Skeletal muscle cell (primary cell): ENCODE measurements around the gene BEND4.
A peak's percentile ranks its signal among the peaks of the same experiment; 100 is the strongest.
"Not testable (repeated sequence)": the region's sequence is repeated elsewhere in the genome, so short reads cannot be mapped to it uniquely, and the experiment has no call there.

Source experiments
- DNase-seq: peaks from one replicate; pipeline ENCODE4 v3.0.0-alpha.2; 2010; ENCODE audit warnings: low read depth
- H3K4me3 ChIP-seq: 2 replicates; pipeline ENCODE4 v1.5.1; 2011; ENCODE audit warnings: low read depth, mild to moderate bottlenecking, control low read depth, low read length, moderate library complexity

Gene BEND4

DNA sequence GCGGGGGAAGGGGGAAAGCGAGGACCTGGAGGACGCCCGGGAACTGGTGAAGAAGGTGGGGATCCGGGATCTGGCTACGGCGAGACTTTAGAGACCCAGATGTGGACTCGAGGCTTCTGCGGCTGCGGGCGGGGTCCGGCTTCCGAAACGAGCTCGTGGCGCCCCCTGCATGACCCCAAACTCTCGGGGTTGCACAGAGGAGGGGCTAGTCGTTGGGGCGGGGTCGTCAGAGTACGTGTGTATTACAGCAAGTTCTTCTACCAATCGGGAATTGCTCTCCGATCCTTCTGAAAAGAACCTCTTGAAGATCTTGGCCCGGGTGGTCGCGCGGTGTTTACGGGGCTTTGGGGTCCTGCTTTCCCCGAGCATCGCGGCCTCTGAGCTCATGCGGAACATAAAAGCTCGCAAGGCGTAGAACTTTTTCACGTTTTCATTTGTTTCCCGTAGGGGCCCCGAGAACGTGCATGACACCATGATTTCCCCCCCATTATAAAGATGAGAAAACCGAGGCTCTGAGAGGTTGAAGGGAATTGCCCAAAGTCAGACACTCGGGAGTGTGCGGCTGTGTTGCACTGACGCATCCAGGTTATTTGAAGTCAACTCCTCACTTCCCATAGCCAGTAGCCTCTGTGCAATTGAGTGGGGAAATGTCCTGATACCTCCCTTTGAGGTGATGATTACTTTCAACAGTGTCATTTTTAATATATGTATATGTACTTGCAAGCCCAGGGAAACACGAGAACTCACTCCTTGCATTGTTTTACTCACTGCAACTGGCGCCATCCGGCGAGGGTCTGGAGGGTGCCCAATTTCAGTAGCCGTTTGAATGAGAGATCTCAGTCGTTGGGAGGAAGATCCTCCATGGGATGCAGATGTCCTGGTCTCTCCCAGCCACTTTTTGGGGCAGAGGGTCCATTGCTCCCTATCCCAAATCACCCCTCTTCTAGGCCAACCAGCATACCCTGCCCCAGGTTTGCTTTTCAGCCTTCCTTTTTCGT lies at the start of gene BEND4:
TSS of gene BEND4 (minus strand) at position 149 of the 998 bp plus-strand sequence. CDS start 512 bp downstream, outside the sequence.
- H3K4me3 ChIP-seq: peak within 1 kb of the TSS; percentile 32
- DNase-seq: no peak

DNA sequence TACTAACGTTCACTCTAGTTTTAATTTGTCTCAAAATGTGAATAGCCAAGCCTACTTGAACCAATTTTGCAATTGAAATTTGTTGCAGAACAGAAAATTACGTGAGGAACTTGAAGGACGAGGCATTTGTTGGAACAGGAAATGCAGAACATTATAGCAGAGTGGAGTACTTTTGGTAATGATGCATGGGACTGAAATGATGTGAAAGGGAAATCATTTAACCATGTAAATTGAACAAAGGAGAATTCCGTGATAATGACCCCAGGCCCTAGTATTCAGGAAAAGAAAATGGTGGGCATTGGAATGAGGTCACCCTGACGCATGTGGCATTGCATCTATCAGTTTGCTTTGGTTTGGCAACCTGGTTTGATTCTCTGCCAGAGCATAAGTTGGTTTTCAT lies 44.9 kb upstream of the BEND4 start:
- H3K4me3 ChIP-seq: no peak overlapping the region
- DNase-seq: no peak

DNA sequence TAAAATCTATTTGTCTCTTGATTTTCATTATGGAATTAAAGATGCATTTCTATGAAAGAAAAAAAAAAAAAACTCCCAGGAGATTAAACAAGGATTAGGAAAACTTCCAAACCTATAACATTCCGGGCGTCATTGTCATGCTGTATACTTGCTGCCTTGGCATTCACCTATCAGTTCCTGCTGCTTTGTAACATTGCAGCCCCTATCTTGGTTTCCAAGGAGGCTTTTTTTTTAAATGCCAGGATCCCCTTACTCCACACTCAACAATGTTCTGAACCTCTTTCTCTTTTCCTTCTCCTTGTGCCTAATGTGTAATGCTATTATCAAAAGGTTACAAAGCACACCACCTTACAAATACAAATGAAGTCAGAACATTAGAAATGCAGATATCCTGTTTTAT lies 20.5 kb upstream of the BEND4 start:
- no peak overlapping the region for H3K4me3 ChIP-seq

DNA sequence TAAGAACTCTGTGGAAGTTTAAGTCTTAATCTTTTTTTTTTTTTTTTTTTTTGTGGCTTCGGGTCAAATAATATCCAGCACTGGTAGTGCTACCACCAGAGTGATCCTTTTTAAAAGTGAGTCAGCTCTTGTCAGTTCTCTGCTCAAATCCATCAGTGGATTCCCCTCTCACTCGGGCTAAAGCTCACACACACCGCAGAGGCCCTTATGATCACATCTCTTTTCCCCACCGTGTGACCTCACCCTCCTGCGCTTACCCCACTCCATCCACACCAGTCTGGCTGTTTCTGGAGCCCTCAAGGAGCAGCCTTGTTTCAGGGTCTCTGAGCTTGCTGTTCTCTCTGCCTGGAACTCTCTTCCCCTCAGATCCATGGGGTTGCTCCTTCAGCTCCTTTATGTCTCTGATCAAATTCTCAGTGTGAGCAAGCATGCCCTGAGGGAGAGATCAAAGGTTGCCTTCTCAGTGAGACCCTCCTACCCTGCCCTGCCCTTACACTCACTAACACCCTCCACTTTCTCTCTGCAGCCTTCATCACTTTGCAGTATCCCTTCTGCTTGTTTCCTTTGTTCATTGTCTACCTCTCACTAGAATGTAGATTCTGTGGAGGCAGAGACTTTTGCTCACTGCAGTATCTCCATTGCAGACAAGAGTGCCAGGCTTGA lies 19.8 kb upstream of the BEND4 start:
- H3K4me3 ChIP-seq: no peak overlapping the region

More for the DNA sequence above, 20.5 kb upstream of the BEND4 start:
- DNase-seq: no peak

DNA sequence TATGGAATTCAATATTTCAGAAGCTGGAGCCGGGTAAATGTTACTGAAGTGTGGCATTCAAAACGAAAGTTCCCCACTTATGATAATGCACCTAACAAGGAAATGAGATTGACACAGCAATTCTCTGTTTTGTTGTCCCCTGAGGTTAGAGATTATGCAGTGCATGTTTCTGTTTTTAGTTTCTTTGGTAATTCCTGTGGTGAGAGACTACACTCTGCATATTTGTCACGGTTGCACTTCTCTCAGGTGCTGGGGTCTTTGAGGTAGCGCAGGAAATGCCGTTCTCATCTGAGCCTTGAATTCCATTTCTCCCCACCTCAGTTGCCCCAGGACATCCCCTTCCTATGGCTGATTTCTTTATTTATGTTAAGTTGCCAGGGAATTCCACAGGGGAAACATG lies 15.3 kb upstream of the BEND4 start:
- DNase-seq: no peak
- H3K4me3 ChIP-seq: no peak overlapping the region

More for the DNA sequence above, 19.8 kb upstream of the BEND4 start:
- no peak for DNase-seq

DNA sequence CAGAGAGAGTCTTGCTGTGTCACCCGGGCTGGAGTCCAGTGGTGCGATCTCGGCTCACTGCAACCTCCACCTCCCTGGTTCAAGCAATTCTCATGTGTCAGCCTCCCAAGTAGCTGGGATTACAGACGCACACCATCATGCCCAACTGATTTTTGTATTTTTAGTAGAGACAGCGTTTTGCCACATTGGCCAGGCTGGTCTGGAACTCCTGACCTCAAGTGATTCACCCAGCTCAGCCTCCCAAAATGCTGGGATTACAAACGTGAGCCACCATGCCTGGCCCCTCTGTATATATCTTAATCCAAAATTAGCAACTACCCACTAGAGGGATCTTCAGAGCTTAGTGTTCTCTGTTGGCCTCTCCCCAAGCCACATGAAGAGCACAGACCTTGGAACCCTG lies 13.7 kb upstream of the BEND4 start:
- not testable (repeated sequence) for H3K4me3 ChIP-seq, DNase-seq

DNA sequence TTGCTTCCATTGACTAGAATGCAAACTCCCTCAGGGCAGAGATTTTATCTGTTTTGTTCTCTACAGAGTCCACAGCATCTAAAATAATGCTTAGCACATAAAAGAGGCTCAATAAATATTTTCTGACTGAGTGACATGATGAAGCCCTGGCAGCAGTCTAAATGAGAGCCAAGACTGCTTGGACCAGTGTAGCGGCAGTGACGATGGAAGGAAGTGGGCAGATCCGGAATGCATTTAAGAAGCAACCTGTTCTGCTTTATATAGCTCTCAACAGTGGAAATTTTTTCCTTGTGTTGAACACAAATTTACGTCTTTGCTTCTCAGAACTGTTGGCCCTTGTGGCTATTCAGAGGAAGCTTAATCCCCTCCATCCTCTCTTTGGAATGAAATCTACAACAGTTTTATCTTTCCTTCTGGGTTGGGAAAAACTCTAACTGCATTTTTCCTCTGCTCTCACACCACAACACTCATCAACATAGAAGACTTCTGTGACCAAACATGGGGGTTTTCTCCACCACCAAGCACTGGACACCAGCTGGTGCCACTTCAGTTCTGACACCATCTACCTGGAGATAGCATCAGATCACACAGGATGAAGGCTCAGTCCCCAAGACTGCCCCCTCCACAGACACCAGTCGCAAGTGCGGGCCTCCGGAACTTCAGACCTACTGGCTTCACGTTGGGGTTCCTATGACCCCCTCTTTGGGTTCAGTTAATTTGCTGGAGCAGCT lies 7.0 kb upstream of the BEND4 start:
- no peak overlapping the region for H3K4me3 ChIP-seq
- DNase-seq: no peak

DNA sequence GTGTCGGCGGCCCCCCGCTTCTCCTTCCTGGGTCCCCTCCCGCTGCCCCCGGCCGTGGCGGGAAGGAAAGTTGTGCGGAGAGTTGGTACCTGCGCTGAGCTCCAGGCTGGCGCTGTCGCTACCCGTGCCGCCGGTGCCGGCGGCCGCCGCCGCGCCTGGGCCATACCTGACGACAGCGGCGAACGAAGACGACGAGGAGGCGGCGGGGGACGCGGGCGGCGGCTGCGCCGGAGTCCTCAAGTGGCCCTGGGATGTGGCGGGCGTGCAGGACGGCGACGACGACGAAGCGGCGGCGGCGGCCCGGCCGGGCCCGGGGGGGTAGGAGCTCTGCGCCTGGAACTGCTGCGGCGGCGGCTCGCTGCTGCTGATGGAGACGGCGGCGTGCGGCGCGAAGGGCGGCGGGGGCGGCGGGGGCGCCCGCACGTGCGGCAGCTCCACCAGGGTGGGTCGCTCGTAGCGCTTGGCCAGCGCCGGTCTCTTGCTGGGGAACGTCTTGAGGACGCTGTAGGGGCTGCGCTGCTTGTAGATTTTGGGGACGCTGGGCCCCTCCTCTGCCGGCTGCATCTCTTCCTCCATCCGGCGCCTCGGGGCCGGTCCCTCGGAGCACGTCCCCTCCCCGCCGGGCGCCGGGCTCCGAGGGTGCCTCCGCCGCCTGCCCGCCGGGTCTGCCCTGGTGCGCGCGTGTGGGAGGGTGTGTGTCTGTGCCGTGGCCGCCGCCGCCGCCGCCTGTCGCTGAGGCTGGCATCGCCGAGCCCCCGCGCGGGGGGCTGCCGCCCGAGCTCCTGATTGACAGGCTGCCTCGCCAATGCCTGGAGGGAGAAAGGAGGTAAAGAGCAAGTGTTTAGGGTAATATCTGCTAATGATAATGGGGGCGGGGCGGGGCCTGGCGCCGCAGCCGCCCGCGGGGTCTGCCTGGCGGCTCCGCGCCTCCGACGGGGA lies 618 bp downstream of the BEND4 start:
- no peak for DNase-seq
- H3K4me3 ChIP-seq: peak overlapping the region; percentile 32

DNA sequence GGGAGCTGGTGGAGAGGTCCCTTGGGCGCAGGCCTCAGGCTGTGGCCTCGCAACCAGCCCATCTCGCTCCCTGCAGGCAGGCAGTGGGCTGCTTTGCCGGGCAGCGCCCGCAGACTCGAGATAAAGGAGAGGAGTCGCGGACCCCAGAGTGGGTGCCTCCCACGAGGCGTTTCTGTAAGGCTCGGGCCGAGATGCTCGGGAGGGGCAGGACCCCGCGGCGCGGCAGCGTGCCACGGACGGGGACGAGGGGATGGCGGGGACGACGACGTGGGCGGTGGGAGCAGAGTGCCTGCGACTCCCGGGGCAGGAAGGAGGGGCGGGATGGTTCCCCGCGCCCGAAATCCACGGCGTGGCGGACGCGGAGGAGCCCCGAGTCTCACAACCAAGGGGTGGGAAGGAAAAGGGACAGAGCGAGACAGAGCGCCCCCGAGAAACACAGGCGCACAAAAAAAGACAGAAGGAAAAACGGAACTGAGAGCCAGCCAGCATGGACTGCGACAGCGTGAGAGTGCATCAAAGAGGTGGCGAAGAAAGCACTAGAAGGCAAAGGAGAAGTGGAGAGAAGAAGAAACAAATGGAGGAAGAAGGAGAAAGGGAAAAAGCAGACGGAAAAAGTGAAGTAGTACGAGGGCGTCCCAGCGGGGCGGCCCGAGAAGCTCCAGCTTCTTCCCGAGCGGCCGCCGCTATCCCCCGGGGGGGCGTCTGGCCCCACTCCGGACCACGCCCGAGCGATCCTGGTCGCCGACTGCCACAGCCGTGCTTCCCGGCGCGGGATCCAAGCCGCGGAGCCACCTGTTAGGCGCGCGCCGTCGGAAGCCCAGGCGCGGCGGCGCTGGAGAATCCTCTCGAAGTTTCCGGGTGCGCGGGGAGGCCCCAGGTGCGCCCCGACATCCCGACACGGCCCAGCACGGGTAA lies 1.5 kb downstream of the BEND4 start:
- no peak for DNase-seq
- no peak overlapping the region for H3K4me3 ChIP-seq

DNA sequence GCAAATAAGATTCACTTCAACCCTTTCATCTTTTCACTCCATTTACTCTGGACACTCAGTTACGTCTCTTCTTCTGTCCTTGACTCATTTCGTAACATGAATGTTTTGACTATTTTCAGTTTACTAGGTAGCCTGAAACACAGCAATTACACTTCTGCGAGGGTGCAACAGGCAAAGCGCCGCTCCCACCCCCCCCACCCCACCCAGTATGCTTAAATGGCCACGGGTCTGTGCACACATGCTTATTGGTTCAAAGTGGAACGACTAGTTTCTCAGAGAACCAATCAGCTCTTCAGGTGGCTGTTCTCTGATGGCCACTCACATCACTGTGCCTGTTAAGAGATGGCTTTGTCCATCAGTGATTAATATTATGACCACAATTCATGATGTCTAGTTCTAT lies 3.5 kb downstream of the BEND4 start:
- H3K4me3 ChIP-seq: no peak overlapping the region
- no peak for DNase-seq

DNA sequence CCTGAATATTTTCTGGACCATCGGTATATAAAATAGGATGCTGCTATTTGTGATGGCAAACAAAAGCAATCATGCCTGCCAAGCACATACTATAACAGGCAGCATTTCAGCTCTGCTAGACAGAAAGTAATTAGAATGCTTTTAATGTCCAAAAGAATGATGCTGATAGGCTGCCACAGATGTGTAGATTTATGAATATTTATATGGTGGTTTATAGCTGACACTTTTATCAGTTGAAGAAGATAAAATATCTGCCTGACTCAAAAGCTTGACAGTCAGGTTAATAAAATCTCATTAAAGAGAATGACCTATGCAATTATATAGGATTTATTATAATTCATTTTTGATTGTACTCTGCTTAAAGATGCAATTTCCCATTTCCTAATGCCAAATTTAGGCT lies 4.0 kb downstream of the BEND4 start:
- H3K4me3 ChIP-seq: no peak overlapping the region
- DNase-seq: no peak

DNA sequence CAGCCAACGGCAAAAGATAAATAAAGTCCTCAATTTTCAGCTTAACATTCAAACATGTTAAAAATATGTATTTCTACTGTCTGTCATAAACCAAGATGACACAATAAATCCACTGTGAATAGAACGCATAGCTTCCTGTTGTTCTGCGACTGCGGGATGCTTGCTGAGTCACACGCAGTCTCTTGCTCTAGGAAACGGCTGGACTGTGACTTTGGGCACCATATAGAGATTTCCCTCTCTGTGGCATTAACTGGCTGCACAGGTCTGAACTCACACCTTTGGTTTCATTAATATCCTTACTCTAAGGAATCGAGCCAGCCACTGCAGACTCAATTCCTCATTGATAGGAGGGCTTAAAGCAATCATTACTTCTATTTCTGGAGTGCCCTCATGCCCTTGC lies 8.4 kb downstream of the BEND4 start:
- DNase-seq: no peak

DNA sequence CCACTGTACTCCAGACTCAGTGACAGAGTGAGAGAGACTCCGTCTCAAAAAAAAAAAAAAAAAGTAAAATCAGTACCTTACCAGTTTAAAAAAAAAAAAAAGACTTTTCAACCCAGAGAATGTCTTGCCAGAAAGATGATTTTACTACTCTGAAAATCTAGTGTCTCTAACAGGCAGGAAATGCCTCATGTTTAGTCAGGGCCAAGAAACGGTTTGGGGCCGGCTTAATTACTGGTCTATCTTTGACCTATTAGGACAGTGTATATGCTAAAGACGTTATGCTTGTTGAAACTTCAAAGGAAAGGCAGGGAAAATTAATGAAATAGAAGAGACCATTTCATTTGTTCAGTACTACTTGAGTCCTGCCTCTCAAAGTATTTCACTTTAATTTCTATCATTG lies 9.9 kb downstream of the BEND4 start:
- H3K4me3 ChIP-seq: no peak overlapping the region
- DNase-seq: no peak

More for the DNA sequence above, 8.4 kb downstream of the BEND4 start:
- no peak overlapping the region for H3K4me3 ChIP-seq

DNA sequence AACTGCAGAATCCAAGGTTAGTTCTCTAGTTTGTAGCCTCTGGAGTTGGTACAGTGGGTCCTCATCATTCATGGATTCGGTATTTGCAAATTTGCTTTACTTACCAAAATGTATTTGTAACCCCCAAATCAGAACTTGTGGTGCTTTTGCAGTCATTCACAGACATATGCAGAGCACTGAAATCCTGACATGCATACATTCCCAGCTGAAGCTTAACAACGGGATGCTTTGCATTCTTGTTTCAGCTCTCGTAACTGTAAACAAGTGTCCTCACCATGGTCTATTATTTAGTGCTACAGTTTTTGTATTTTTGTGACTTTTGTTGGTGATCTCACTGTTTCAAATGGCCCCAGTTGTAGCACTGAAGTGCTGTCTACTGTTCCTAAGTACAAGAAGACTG lies 16.1 kb downstream of the BEND4 start:
- no peak overlapping the region for H3K4me3 ChIP-seq
- DNase-seq: no peak

DNA sequence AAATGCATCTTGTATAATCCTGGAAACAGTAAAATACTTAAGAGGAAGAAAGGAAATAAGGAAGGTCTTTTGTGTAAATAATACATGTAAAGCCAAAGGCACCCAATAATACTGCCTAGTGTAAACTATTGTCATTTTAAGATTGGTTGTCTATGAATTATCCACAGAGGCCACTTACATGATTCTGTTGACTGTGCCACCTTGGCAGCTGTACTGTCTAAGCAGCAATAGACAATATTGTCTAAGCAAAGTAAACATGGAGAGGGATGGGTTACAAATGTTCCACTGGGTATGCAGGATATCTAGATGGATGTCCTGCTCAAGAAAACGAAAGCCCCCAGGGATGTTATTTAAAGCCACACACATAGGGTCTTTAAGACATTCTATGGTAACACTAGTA lies 19.4 kb downstream of the BEND4 start:
- H3K4me3 ChIP-seq: no peak overlapping the region
- DNase-seq: no peak

DNA sequence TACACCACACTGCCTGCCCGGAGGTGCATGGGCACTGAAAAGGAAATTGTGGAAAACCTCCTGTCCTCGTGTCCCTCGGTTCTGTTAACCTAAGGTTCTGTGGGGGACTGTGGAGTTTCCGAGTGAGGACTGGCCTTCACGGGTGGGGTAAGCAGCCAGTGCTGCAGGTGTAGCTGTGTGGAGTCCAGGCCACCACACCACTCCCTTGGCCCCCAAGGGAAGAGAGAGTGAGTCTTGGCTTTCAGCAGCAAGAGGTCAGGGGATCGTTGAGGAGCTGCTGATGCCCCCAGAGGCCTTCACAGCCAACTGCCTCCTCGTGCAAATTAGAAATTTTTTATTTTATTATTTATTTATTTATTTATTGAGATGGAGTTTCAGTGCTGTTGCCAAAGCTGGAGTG lies 20.4 kb downstream of the BEND4 start:
- DNase-seq: no peak

DNA sequence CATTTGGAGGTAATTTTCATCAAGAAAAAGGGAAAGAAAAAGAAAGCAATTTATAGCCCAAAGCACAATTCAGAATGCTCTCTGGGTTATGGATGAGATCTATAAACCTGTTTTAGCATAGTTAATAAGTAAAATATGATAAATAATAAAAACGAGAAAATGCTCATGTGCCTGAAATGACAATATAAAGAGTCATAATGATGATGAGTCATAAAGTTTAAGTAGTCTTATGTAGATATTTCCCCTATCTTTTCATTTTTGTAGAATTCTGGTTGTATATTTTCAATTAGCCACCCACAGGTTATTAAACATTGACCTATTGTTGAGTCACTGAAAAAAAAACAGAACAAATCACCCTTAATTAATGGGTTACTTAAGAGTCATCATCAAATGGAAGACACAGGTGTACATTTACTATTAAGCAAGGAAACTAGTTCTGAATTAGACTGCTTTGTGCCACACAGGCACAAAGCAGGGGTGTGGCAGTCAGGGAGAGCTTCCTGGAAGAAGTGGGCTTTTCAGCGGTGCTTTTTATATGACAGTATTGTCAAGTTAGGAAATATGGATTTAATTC lies 29.3 kb downstream of the BEND4 start:
- H3K4me3 ChIP-seq: no peak overlapping the region
- DNase-seq: no peak

More for the DNA sequence above, 20.4 kb downstream of the BEND4 start:
- H3K4me3 ChIP-seq: no peak overlapping the region

DNA sequence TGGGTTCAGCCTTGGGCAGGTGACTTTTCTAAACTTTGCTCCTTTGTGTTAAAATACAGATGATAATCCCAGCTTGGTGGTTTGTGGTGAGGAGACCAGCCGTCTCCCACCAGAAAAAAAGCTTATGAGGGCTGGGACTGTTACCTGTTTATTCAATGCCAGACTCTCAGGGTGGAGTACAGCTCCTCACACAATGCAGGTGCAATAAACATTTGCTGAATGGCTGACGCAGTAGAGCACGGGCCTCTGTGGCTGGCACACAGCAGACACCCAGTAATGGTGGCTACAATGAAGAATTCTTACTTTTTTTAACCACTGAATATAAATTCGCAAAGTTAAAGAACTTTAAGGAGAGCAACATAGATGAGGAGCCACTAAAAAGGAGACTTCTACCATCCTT lies 30.2 kb downstream of the BEND4 start:
- DNase-seq: no peak
- no peak overlapping the region for H3K4me3 ChIP-seq
